Colonic mucosa (tissue), 4 donors: Measurements from ENCODE around the gene HDGFL2. TPM values are rescaled to one million over a fixed set of nuclear protein-coding genes. Genes with fewer than 3 reads are reported as not detected.

Experiments used
- DNase-seq: peaks from one replicate; pipeline ENCODE4 v3.0.0-alpha.2; 2020
- H3K27ac ChIP-seq: fragments of 200-600 bp; one replicate; pipeline ENCODE4 v1.8.0; 2021
- H3K27me3 ChIP-seq: fragments of 200-600 bp; one replicate; pipeline ENCODE4 v1.8.0; 2021
- H3K36me3 ChIP-seq: fragments of 200-600 bp; one replicate; pipeline ENCODE4 v1.8.0; 2021
- H3K4me1 ChIP-seq: fragments of 200-600 bp; one replicate; pipeline ENCODE4 v1.8.0; 2021; ENCODE audit warnings: mild to moderate bottlenecking
- H3K4me3 ChIP-seq: fragments of 200-600 bp; one replicate; pipeline ENCODE4 v1.8.0; 2021
- H3K9ac ChIP-seq, 2 donors: one replicate each; pipeline ENCODE4 v1.7.0; 2013; ENCODE audit warnings: control low read depth in 2 of 2, low read depth in 2 of 2, low read length in 2 of 2
- H3K9me3 ChIP-seq: fragments of 200-600 bp; one replicate; pipeline ENCODE4 v1.8.0; 2021
- CTCF ChIP-seq: fragments of 200-600 bp; IDR thresholded peaks from one replicate; pipeline ENCODE4 v1.8.0; 2022; ENCODE audit warnings: antibody characterized with exemption, mild to moderate bottlenecking
- intact Hi-C: fragments of 100-400 bp; cut with DNase I; formaldehyde crosslinking; loops from one replicate; pipeline ENCODE4 v1.14.1; 2022
- total RNA-seq, 2 donors: library from RNA; stranded (reverse); fragmentation: NEBNext Ultra II Directional in 1 of 2; extraction: Animal tissue kit (Norgen Biotek cat#: 25700) in 1 of 2; gene quantifications; one replicate each; pipeline ENCODE4 v1.2.1, GENCODE V29; 2021
- donor health status: healthy.
- donor health status: DM: no; HTN: no; CAD: no.
- donor health status: DM: no; HTN: no; CAD: no.

Gene HDGFL2
- total RNA-seq, 2 donors from 2014 or later = 32.7 to 55.0 TPM

GRCh38 chr19:4521170-4521887 is 49.2 kb downstream of the HDGFL2 start:
- H3K9me3 ChIP-seq = no peaks in the 10 kb centered on the region
- H3K27ac ChIP-seq = no peak overlapping the region
- no peak for DNase-seq
- intact Hi-C loops = no loop called here
- no peaks in the 10 kb centered on the region for H3K36me3 ChIP-seq
- TF ChIP-seq CTCF = no peak
- H3K27me3 ChIP-seq = no peaks in the 10 kb centered on the region
- H3K4me1 ChIP-seq = no peaks in the 10 kb centered on the region
- H3K4me3 ChIP-seq = no peak overlapping the region
- H3K9ac ChIP-seq = no peak overlapping the region

- Histone ChIP-seq H3K4me1 (no peaks in the 10 kb centered on the region), H3K27me3 (no peaks in the 10 kb centered on the region), H3K9me3 (no peaks in the 10 kb centered on the region), H3K36me3 (no peaks in the 10 kb centered on the region), H3K27ac (no peak overlapping the region), H3K4me3 (no peak overlapping the region), H3K9ac (no peak overlapping the region)
- no peak for TF ChIP-seq CTCF
- DNase-seq = no peak
- intact Hi-C loops = no loop called here
Observed at GRCh38 chr19:4521888-4522242, 49.8 kb downstream of the HDGFL2 start.

GRCh38 chr19:4522291-4523002 is 50.4 kb downstream of the HDGFL2 start:
- no peak overlapping the region for H3K9ac ChIP-seq
- H3K4me3 ChIP-seq = no peak overlapping the region
- TF ChIP-seq CTCF = no peak
- no peak overlapping the region for H3K27ac ChIP-seq
- intact Hi-C loops = no loop called here
- H3K4me1 ChIP-seq = no peaks in the 10 kb centered on the region
- H3K9me3 ChIP-seq = no peaks in the 10 kb centered on the region
- H3K27me3 ChIP-seq = no peaks in the 10 kb centered on the region
- no peaks in the 10 kb centered on the region for H3K36me3 ChIP-seq
- DNase-seq = no peak

GRCh38 chr19:4523306-4524110 is 51.4 kb downstream of the HDGFL2 start:
- DNase-seq = peak; percentile 55
- no peaks in the 10 kb centered on the region for H3K4me1 ChIP-seq
- TF ChIP-seq CTCF = peak; percentile 56
- no peaks in the 10 kb centered on the region for H3K36me3 ChIP-seq
- H3K9me3 ChIP-seq = no peaks in the 10 kb centered on the region
- H3K27ac ChIP-seq = no peak overlapping the region
- H3K4me3 ChIP-seq = no peak overlapping the region
- intact Hi-C loops = no loop called here
- no peaks in the 10 kb centered on the region for H3K27me3 ChIP-seq
- no peak overlapping the region for H3K9ac ChIP-seq

- H3K27me3 ChIP-seq = no peaks in the 10 kb centered on the region
- H3K9ac ChIP-seq = no peak overlapping the region
- H3K27ac ChIP-seq = no peak overlapping the region
- peak; percentile 73 for TF ChIP-seq CTCF
- no peaks in the 10 kb centered on the region for H3K36me3 ChIP-seq
- DNase-seq = peak; percentile 73
- no peaks in the 10 kb centered on the region for H3K4me1 ChIP-seq
- intact Hi-C loops = no loop called here
- H3K4me3 ChIP-seq = no peak overlapping the region
- H3K9me3 ChIP-seq = no peaks in the 10 kb centered on the region
Observed at GRCh38 chr19:4524808-4525562, 52.9 kb downstream of the HDGFL2 start.
